Esophagus muscularis mucosa (tissue), 3 donors: ENCODE results near the gene NCAM1.

Experiments
- POLR2A ChIP-seq: fragments of 450-650 bp; IDR thresholded peaks from one replicate; pipeline ENCODE4 v1.6.1; 2017; ENCODE audit warnings: antibody characterized with exemption, moderate library complexity, mild to moderate bottlenecking, low read depth
- POLR2AphosphoS5 ChIP-seq, 2 donors: sonication (generic); formaldehyde crosslinking; IDR thresholded peaks; one replicate each; pipeline ENCODE4 v1.6.1; 2017; ENCODE audit warnings: antibody characterized with exemption in 2 of 2
- TF ChIP-seq, protein P1 (sequence below), 3 experiments: fragments of 200-600 bp in 2 of 3; fragments of 450-650 bp in 1 of 3; sonication (generic) in 2 of 3; IDR thresholded peaks; one replicate each; pipeline ENCODE4 v1.5.1; 2017 to 2019; ENCODE audit warnings: antibody characterized with exemption in 3 of 3, mild to moderate bottlenecking in 2 of 3, moderate library complexity in 1 of 3

DNA sequence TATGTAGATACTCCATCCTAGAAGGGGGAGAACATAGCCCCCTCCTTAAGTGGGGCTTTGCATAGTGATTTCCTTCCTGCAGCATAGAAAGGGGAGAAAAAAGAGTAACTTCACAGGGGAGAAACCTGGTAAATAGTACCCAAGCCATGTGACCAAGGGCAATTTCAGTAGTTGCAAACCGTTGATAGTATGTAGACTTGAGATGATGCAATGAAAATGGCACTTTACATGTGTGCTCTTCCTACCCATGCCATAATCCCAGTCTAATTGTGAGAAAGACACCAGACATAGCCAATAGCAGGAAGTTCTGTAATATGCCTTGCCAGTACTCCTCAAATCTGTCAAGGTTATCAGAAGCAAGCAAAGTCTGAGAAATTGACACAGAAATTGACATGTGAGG, 104.1 kb downstream of the NCAM1 start:
- TF ChIP-seq POLR2AphosphoS5 (IDR thresholded peaks at IDR 0.05): no peak
- TF ChIP-seq POLR2A: no peak
- TF ChIP-seq, protein P1, sequence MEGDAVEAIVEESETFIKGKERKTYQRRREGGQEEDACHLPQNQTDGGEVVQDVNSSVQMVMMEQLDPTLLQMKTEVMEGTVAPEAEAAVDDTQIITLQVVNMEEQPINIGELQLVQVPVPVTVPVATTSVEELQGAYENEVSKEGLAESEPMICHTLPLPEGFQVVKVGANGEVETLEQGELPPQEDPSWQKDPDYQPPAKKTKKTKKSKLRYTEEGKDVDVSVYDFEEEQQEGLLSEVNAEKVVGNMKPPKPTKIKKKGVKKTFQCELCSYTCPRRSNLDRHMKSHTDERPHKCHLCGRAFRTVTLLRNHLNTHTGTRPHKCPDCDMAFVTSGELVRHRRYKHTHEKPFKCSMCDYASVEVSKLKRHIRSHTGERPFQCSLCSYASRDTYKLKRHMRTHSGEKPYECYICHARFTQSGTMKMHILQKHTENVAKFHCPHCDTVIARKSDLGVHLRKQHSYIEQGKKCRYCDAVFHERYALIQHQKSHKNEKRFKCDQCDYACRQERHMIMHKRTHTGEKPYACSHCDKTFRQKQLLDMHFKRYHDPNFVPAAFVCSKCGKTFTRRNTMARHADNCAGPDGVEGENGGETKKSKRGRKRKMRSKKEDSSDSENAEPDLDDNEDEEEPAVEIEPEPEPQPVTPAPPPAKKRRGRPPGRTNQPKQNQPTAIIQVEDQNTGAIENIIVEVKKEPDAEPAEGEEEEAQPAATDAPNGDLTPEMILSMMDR (IDR thresholded peaks at IDR 0.05): no peak
